A549 (cell line): Measurements from ENCODE around the gene LGALS1.

Experiments
- CTCF ChIP-seq: fragments of >200 bp; sonication (Bioruptor Twin); formaldehyde crosslinking; IDR thresholded peaks from 3 replicates; pipeline ENCODE4 v1.5.1; 2016
- ELK1 ChIP-seq: fragments of 150-350 bp; IDR thresholded peaks from 2 replicates; pipeline ENCODE4 v1.6.1; 2014; ENCODE audit warnings: low read depth, mild to moderate bottlenecking, low read length
- EP300 ChIP-seq, 2 experiments: fragments of >200 bp; sonication (Bioruptor Twin); formaldehyde crosslinking; IDR thresholded peaks; 2 replicates in 1 of 2; 3 replicates in 1 of 2; pipeline ENCODE4 v1.6.1; 2016 to 2017
- GATA3 ChIP-seq: IDR thresholded peaks from 2 replicates; pipeline ENCODE4 v1.6.1; 2012; ENCODE audit warnings: borderline replicate concordance
- HDAC2 ChIP-seq: fragments of 200-600 bp; sonication (generic); IDR thresholded peaks from 2 replicates; pipeline ENCODE4 v1.6.1; 2016
- HMGXB4 ChIP-seq: fragments of 250-450 bp; sonication (Bioruptor Pico); IDR thresholded peaks from 2 replicates; pipeline ENCODE4 v1.5.0; 2021; ENCODE audit warnings: mild to moderate bottlenecking, moderate library complexity, borderline replicate concordance
- JUN ChIP-seq, 2 experiments: fragments of >200 bp; sonication (Bioruptor Twin); formaldehyde crosslinking; IDR thresholded peaks; 2 replicates in 1 of 2; 3 replicates in 1 of 2; pipeline ENCODE4 v1.6.1; 2016 to 2017
- MAX ChIP-seq: IDR thresholded peaks from 2 replicates; pipeline ENCODE4 v1.6.1; 2012
- NR3C1 ChIP-seq: fragments of >200 bp; sonication (Bioruptor Twin); formaldehyde crosslinking; IDR thresholded peaks from 3 replicates; pipeline ENCODE4 v1.6.1; 2017
- RAD21 ChIP-seq, 2 experiments: fragments of >200 bp in 1 of 2; sonication (Bioruptor Twin) in 1 of 2; formaldehyde crosslinking in 1 of 2; IDR thresholded peaks in 1 of 2; conservative IDR thresholded peaks in 1 of 2; 2 replicates in 1 of 2; 3 replicates in 1 of 2; pipeline ENCODE4 v1.6.1; 2012 to 2018; ENCODE audit warnings: inconsistent platforms in 1 of 2
- RCOR1 ChIP-seq: fragments of 150-350 bp; IDR thresholded peaks from 2 replicates; pipeline ENCODE4 v1.6.1; 2014; ENCODE audit warnings: antibody characterized with exemption, low read length, low read depth
- REST ChIP-seq: fragments of 200-600 bp; sonication (generic); IDR thresholded peaks from 2 replicates; pipeline ENCODE4 v1.6.1; 2016; ENCODE audit warnings: antibody characterized with exemption, mild to moderate bottlenecking, moderate library complexity
- SMC3 ChIP-seq: fragments of >200 bp; sonication (Bioruptor Twin); formaldehyde crosslinking; IDR thresholded peaks from 3 replicates; pipeline ENCODE4 v1.6.1; 2018; ENCODE audit warnings: inconsistent platforms
- USF2 ChIP-seq: fragments of 450-650 bp; IDR thresholded peaks from 2 replicates; pipeline ENCODE4 v1.6.1; 2014; ENCODE audit warnings: antibody characterized with exemption

- TF ChIP-seq NR3C1, result no peak
- TF ChIP-seq REST, result no peak
- TF ChIP-seq RCOR1, result no peak
- TF ChIP-seq EP300 (IDR thresholded peaks at IDR 0.05), result no peak
- TF ChIP-seq JUN (IDR thresholded peaks at IDR 0.05), result no peak
- no peak for TF ChIP-seq HDAC2
- no peak for TF ChIP-seq GATA3
- no peak for TF ChIP-seq HMGXB4 (CRISPR knock-in tag)
- TF ChIP-seq USF2, result no peak
- TF ChIP-seq MAX, result no peak
- TF ChIP-seq SMC3, result no peak
- no peak for TF ChIP-seq ELK1
- no peak for TF ChIP-seq CTCF
- TF ChIP-seq RAD21 (conservative IDR thresholded peaks at IDR 0.05 in 1 of 2, IDR thresholded peaks at IDR 0.05 in 1 of 2), result no peak
Observed at GRCh38 chr22:37654563-37655251, 20.7 kb upstream of the LGALS1 start.
